Measurements from ENCODE around the gene ADGB.
"Not testable (repeated sequence)": the region's sequence is repeated elsewhere in the genome, so short reads cannot be mapped to it uniquely, and the experiment has no call there.

The ADGB gene

GRCh38 chr6:146767632-146768031 lies 168.9 kb downstream of the ADGB start:
- no peak for DNase-seq (ENCODE audit: low spot score)

- DNase-seq (ENCODE audit: low spot score), result no peak
These were observed 169.9 kb downstream of the ADGB start for GRCh38 chr6:146768722-146769121.

- DNase-seq (ENCODE audit: low spot score), result no peak
These were observed 171.6 kb downstream of the ADGB start for GRCh38 chr6:146770275-146770964.

DNA sequence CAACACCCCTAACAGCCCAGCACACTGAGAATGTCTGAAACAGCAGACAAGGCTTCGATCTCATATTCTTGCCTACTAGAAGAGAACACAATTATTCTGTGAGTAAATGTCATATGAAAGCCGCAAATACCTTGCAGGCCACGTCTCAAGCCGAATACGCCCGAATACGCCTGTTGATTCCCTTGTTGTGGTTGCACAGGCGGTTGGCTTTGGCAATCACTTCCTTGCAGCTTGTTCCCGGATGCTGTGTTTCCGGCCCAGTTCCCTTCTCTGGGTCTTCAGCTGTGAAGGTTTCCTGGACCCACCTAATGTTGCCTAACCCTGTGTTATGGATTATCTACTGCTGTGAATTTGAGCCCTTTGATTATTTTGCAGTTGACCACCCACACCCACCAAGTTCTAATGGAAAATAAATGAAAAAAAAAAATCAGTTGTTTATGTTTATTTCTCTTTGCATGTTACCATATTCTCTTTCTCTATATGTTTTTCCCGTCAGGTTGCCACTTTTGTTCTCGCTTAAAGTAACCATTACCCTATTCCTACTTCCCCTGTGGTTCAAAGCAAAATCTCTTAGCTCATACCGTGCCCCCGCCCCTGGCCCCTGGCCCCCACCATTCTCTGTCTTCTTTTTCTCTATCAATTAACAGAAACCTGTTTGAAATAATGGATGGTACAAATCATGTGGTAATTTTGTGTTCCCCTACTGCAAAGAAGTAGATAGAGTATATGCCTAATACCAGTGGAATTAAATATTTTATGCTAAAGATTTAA lies 172.4 kb downstream of the ADGB start:
- DNase-seq (ENCODE audit: low spot score), result no peak

DNA sequence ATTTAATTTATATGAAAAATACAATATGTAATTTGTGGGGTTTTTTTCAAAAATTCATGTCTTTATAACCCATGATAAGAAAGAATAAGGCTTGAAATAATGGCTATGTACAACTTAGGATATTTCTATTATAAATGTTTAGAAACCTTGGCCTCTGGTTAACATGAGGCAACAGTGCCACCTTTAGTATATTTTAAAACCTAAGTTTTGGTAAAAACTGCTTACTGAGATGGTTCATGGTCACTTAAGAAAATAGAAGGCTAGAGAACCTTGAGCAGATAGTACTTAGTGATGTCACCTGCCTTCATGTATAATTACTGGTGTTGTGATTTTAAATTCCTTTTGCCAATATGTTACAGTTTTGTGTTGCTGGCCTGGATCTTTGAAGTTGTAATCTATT lies 176.4 kb downstream of the ADGB start:
- DNase-seq (ENCODE audit: low spot score), result no peak

- DNase-seq (ENCODE audit: low spot score), result peak; percentile 6
These were observed 183.1 kb downstream of the ADGB start for GRCh38 chr6:146781836-146782235.

DNA sequence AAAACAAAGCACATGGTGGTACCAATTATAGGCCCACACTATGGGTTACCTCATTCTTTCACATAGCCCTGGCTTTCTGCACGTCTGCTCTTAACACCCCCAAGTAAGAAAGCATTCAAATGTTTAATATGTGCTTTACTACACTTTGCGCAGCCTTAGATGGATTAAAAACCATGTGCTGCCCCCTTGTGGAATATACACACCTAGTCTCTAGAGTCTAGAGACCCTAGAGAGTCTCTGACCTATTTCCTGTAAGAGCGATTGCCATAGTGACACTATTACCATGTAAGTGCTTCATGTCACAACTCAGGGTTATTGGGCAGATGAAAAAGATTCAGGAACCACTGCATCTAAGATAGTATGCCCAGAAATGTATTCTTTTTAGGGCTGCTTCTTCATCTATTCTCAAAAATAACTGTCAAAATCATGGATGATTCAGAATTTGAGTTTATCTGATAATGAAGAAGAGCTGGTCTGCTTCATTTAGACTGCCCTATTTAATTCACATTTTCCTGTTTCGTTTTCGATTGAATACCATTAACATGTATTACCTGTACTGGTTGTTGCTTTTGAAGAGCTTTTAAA lies 186.3 kb downstream of the ADGB start:
- DNase-seq (ENCODE audit: low spot score), result peak; percentile 13

DNA sequence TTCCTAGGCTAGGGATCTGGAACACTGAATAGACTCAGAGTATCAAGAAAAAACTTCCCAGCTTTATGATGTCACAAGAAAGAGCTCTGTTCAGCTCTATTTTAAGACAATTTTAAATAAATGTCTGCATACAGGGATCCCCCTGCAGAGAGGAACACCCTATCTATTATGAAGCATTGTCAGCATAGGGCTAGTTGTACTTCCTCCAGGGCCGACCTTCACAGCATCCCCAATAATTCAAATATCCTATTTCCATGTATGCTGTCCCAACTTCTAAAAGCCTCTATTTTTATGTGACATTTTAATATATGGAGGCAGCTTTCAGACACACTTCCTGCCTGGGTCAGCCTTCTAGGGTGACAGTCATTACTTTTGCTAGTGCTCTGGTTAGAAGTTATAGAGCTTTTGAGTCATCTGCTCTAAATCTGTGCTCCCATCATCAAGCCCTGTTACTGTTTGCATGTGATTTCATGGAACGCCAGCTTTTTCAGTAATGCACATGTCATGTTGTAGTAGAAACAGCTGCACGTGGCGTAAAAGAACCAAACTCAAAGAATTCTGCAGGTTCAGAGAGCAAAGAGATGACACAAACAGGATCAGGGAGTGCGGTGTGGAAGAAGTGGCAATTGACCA lies 189.2 kb downstream of the ADGB start:
- DNase-seq (ENCODE audit: low spot score), result no peak

DNA sequence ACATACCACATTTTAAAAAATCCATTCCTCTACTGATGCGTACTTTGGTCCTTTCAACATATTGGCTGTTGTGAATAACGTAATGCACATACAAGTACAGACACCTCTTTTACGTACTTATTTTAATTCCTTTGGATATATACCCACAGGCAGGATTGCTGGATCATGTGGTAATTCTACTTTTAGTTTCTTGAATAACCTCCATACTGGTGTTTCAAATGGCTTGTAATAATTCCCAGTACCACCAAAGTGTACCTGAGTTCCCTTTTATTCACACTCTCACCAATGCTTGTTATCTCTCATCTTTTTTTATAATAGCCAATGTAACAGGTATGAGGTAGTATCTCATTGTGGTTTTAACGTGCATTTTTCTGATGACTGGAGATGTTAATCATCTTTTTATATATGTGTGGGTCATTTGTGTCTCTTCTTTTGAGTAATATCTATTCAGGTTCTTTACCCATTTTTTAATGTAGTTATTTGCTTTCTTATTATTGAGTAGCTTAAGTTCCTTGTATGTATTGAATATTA lies 191.9 kb downstream of the ADGB start:
- no peak for DNase-seq (ENCODE audit: low spot score)

- DNase-seq (ENCODE audit: low spot score), result no peak
These were observed 193.2 kb downstream of the ADGB start for GRCh38 chr6:146791930-146792329.

DNA sequence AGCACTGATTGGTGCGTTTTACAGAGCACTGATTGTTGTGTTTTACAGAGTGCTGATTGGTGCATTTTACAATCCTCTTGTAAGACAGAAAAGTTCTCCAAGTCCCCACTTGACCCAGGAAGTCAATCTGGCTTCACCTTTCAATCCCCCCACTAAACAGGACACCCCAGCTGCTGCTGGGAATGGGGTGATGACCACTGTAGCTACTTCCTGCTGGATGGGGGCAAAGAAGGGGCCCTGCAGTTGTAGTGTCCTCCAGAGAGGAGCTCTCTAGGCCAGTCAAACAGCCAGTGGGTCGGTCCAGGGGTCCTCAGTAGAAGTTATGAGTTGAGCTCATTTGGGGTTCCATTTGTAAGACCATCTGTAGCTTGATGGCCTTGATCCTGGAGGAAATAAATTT lies 194.4 kb downstream of the ADGB start:
- not testable (repeated sequence) for DNase-seq (ENCODE audit: low spot score)

- DNase-seq (ENCODE audit: low spot score), result no peak
These were observed 196.8 kb downstream of the ADGB start for GRCh38 chr6:146795479-146796133.

GRCh38 chr6:146803167-146803566 lies 204.4 kb downstream of the ADGB start:
- not testable (repeated sequence) for DNase-seq (ENCODE audit: low spot score)

DNA sequence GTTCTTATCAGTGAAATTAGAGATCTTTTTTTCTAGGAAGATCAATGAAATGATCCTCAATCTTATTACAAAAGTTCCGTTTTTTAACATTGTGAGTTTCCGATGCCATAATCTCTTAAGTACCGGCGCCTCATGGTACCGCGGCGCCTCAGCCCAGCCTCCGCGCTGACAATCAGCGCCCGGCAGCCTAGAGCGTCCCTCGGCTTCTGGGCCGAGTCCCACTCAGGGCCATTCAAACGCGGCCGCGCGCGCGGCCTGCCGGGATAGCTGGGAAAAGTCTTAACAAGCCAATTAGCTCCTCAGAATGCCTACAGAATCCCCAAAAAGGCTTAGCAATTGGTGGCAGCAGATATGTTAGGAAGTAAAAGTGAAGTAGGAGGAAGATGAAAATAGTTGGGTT lies 204.8 kb downstream of the ADGB start:
- no peak for DNase-seq (ENCODE audit: low spot score)

DNA sequence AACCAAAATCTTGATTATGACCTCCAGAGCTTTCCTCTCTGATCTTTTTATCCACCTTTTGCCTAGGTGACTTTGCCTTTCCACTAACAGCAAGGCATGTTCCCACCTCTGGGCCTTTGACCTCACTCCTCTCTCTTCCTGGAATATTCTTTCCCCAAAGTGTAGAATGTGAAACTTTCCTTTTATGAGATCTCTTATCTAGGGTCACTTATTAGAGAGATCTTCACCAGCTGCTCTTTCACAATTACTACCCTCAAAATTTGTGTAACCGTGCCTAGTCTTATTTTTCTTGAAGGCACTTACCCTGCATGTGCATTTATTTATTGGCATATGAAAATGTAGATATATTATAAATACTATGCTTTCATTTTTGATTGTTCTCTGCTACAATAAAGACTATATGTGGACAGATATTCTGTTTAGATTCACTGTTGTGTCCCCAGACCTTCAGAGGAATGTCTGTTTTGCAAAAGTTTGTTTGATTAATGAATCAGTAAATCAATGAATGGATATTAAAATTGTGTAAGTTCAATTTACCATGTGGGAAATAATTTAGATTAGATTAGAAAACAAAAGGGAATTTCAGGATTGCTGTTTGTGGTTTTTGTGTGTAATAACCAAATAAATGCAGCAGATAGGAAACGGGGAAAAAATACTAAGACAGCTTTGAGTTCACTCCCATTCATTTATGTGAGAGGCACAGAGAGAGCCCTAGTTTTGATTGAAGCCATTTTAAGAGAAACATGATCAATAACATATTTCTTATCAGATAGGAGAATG lies 207.0 kb downstream of the ADGB start:
- DNase-seq (ENCODE audit: low spot score), result no peak

GRCh38 chr6:146809014-146809413 lies 210.2 kb downstream of the ADGB start:
- not testable (repeated sequence) for DNase-seq (ENCODE audit: low spot score)

GRCh38 chr6:146812811-146813321 lies 214.1 kb downstream of the ADGB start:
- DNase-seq (ENCODE audit: low spot score), result not testable (repeated sequence)

DNA sequence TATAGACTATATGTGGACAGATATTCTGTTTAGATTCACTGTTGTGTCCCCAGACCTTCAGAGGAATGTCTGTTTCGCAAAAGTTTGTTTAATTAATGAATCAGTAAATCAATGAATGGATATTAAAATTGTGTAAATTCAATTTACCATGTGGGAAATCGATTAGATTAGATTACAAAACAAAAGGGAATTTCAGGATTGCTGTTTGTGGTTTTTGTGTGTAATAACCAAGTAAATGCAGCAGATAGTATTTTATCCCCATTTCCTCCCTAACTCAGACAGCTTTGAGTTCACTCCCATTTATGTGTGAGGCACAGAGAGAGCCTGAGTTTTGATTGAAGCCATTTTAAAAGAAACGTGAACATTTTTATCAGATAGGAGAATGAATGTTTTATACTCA lies 214.8 kb downstream of the ADGB start:
- DNase-seq (ENCODE audit: low spot score), result peak; percentile 37

DNA sequence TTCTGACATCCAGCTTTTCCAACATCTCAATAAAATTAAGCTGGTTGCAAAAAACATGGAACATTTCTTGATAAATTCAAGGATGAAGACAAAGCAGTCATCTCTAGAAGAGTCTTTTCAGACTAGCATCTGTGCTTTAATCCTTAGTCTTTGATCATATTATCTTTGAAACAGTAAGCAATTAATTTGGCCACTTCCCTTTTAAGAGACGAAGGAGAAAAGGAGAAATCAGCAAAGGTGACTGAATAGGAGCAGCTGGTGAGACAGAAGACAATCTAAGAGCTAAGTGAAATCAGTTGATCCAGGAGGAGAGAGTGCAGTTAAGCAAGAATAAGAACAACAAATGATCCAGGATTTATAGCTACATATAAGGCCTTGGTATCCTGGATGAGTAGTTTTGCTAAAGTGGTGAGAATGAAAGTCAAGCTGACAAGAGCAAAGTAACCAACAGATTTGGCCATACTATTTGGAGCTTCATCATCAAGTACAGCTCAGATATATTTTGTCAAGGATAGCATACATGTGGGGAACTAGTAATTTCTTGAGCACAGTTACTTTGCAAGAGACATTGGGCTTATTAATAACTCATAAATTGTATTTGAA lies 215.5 kb downstream of the ADGB start:
- DNase-seq (ENCODE audit: low spot score), result no peak

Data from GM03348 (cell line).